GM21619 (cell line): ENCODE data around the gene MGST3.
"Not testable (repeated sequence)": the region's sequence is repeated elsewhere in the genome, so short reads cannot be mapped to it uniquely, and the experiment has no call there.

Experiments used
- ATAC-seq: cut with Tn5 transposase; IDR thresholded peaks from one replicate; pipeline ENCODE4 v1.9.1; 2021; ENCODE audit not compliant: unreplicated experiment

The MGST3 gene

GRCh38 chr1:165630629-165631341, at the start of gene MGST3:
Gene MGST3 (plus strand): TSS chr1:165631234. CDS start chr1:165649848, 18,614 bp downstream.
- ATAC-seq: peak; percentile 74

GRCh38 chr1:165581926-165582325, 49.1 kb upstream of the MGST3 start:
- no peak for ATAC-seq

GRCh38 chr1:165586398-165586797, 44.6 kb upstream of the MGST3 start:
- ATAC-seq: no peak

GRCh38 chr1:165591391-165591790, 39.6 kb upstream of the MGST3 start:
- ATAC-seq: not testable (repeated sequence)

GRCh38 chr1:165592945-165593823, 37.9 kb upstream of the MGST3 start:
- ATAC-seq: peak; percentile 33

GRCh38 chr1:165595246-165595938, 35.6 kb upstream of the MGST3 start:
- ATAC-seq: no peak

- ATAC-seq: peak; percentile 94
Measured at GRCh38 chr1:165597883-165598675, 33.0 kb upstream of the MGST3 start.

- no peak for ATAC-seq
Measured at GRCh38 chr1:165598676-165599059, 32.4 kb upstream of the MGST3 start.

- ATAC-seq: no peak
Measured at GRCh38 chr1:165600793-165601192, 30.2 kb upstream of the MGST3 start.

GRCh38 chr1:165603810-165604209, 27.2 kb upstream of the MGST3 start:
- no peak for ATAC-seq

GRCh38 chr1:165605246-165605645, 25.8 kb upstream of the MGST3 start:
- ATAC-seq: no peak

GRCh38 chr1:165606676-165607075, 24.4 kb upstream of the MGST3 start:
- not testable (repeated sequence) for ATAC-seq

- no peak for ATAC-seq
Measured at GRCh38 chr1:165610866-165611265, 20.2 kb upstream of the MGST3 start.

- ATAC-seq: no peak
Measured at GRCh38 chr1:165612062-165612461, 19.0 kb upstream of the MGST3 start.

GRCh38 chr1:165616054-165616612, 14.9 kb upstream of the MGST3 start:
- ATAC-seq: no peak

GRCh38 chr1:165616987-165617546, 14.0 kb upstream of the MGST3 start:
- no peak for ATAC-seq

- no peak for ATAC-seq
Measured at GRCh38 chr1:165619647-165620151, 11.3 kb upstream of the MGST3 start.

- no peak for ATAC-seq
Measured at GRCh38 chr1:165623624-165624023, 7.4 kb upstream of the MGST3 start.

- no peak for ATAC-seq
Measured at GRCh38 chr1:165624441-165624840, 6.6 kb upstream of the MGST3 start.
